HG03439 (cell line): ENCODE measurements around the gene PLXNB2.
A peak's percentile ranks its signal among the peaks of the same experiment; 100 is the strongest.

ENCODE experiments used
- ATAC-seq: cut with Tn5 transposase; IDR thresholded peaks from one replicate; pipeline ENCODE4 v1.9.1; 2021; ENCODE audit warnings: mild to moderate bottlenecking, moderate library complexity; ENCODE audit not compliant: unreplicated experiment

The PLXNB2 gene

GRCh38 chr22:50255099-50255498 is 52.3 kb downstream of the PLXNB2 start:
- no peak for ATAC-seq

GRCh38 chr22:50253941-50254340 is 53.5 kb downstream of the PLXNB2 start:
- ATAC-seq, result no peak

GRCh38 chr22:50253046-50253915 is 54.2 kb downstream of the PLXNB2 start:
- no peak for ATAC-seq

- no peak for ATAC-seq
These were observed 55.1 kb downstream of the PLXNB2 start for GRCh38 chr22:50252082-50253045.

- no peak for ATAC-seq
These were observed 55.9 kb downstream of the PLXNB2 start for GRCh38 chr22:50251477-50252081.

GRCh38 chr22:50250555-50251476 is 56.6 kb downstream of the PLXNB2 start, which contains the start of gene HDAC10:
Gene HDAC10 (minus strand): TSS chr22:50251265. CDS start chr22:50251032, 233 bp downstream.
- ATAC-seq, result no peak

- ATAC-seq, result no peak
These were observed 57.2 kb downstream of the PLXNB2 start for GRCh38 chr22:50250249-50250554.

- no peak for ATAC-seq
These were observed 57.9 kb downstream of the PLXNB2 start for GRCh38 chr22:50249341-50250248.

GRCh38 chr22:50248196-50249081 is 59.0 kb downstream of the PLXNB2 start:
- ATAC-seq, result no peak

GRCh38 chr22:50247748-50248147 is 59.7 kb downstream of the PLXNB2 start:
- no peak for ATAC-seq

GRCh38 chr22:50246242-50247175 is 60.9 kb downstream of the PLXNB2 start:
- no peak for ATAC-seq

- ATAC-seq, result no peak
These were observed 62.0 kb downstream of the PLXNB2 start for GRCh38 chr22:50245214-50246072.

GRCh38 chr22:50244420-50245213 is 62.8 kb downstream of the PLXNB2 start, which contains the start of gene TUBGCP6:
Gene TUBGCP6 (minus strand): TSS chr22:50245023. CDS start chr22:50244459, 564 bp downstream.
- ATAC-seq, result peak; percentile 64

- ATAC-seq, result no peak
These were observed 63.6 kb downstream of the PLXNB2 start for GRCh38 chr22:50243685-50244419.
